Measurements from ENCODE around the gene ENTREP1. TPM values are rescaled to one million over a fixed set of nuclear protein-coding genes. Genes with fewer than 3 reads are reported as not detected.

Gene ENTREP1
- total RNA-seq, 1 donor from 2014 or later, result 1.0 TPM

DNA sequence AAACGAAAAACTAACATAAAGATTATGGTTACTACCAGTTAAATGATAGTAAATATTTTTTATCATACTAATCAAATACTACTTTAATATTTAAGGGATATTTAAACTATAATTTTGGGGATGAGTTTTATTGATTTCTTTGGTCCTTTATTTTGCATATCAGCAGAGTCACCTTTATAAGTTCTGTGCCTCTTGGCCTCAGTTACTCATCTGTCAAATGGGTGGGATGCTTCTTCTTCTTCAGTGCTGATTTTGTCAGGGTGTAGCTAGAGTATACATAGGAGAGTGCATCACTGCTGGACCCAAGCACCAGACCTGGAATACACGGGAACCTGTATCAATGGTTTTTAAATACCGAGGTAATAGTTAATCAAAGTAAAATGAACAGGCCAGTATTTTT, 5.6 kb downstream of the ENTREP1 start:
- Mint-ChIP-seq H3K27me3 (ENCODE audit: unreplicated experiment) (peaks cover 5% of the 10 kb centered on the region), H3K27ac (ENCODE audit: unreplicated experiment) (no peak overlapping the region), H3K4me3 (ENCODE audit: unreplicated experiment) (no peak overlapping the region), H3K4me1 (ENCODE audit: low read depth, unreplicated experiment) (no peaks in the 10 kb centered on the region), H3K9me3 (ENCODE audit: unreplicated experiment) (peaks cover 3% of the 10 kb centered on the region), H3K36me3 (ENCODE audit: unreplicated experiment) (no peaks in the 10 kb centered on the region)
- TF ChIP-seq, protein P1, sequence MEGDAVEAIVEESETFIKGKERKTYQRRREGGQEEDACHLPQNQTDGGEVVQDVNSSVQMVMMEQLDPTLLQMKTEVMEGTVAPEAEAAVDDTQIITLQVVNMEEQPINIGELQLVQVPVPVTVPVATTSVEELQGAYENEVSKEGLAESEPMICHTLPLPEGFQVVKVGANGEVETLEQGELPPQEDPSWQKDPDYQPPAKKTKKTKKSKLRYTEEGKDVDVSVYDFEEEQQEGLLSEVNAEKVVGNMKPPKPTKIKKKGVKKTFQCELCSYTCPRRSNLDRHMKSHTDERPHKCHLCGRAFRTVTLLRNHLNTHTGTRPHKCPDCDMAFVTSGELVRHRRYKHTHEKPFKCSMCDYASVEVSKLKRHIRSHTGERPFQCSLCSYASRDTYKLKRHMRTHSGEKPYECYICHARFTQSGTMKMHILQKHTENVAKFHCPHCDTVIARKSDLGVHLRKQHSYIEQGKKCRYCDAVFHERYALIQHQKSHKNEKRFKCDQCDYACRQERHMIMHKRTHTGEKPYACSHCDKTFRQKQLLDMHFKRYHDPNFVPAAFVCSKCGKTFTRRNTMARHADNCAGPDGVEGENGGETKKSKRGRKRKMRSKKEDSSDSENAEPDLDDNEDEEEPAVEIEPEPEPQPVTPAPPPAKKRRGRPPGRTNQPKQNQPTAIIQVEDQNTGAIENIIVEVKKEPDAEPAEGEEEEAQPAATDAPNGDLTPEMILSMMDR (IDR thresholded peaks at IDR 0.05; ENCODE audit: partially characterized antibody, unreplicated experiment), result no peak
- no peak for DNase-seq

DNA sequence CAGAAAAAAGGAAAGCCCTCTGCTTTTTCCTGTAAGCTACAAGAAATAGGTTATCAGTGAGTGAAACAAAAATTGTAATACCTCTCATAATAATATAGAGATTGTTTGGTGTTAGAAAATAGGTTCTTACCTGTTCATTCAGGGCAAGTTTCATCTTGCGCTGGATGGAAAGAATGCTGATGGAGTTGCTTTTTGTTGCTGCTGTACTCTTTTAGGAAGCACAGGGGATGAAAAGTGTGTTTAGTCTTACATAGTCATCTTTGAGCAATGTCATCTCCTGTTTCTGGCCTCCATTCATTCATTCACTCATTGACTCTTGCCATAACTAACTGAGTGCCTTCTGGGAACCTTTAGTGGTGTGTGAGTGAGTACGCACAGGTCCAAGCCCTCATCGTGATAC, 6.4 kb downstream of the ENTREP1 start:
- peaks cover 3% of the 10 kb centered on the region for H3K9me3 Mint-ChIP-seq (ENCODE audit: unreplicated experiment)
- H3K27me3 Mint-ChIP-seq (ENCODE audit: unreplicated experiment), result no peaks in the 10 kb centered on the region
- H3K27ac Mint-ChIP-seq (ENCODE audit: unreplicated experiment), result no peak overlapping the region
- H3K4me3 Mint-ChIP-seq (ENCODE audit: unreplicated experiment), result no peak overlapping the region
- no peak for DNase-seq
- no peaks in the 10 kb centered on the region for H3K4me1 Mint-ChIP-seq (ENCODE audit: low read depth, unreplicated experiment)
- TF ChIP-seq, protein P1 (IDR thresholded peaks at IDR 0.05; ENCODE audit: partially characterized antibody, unreplicated experiment), result no peak
- no peaks in the 10 kb centered on the region for H3K36me3 Mint-ChIP-seq (ENCODE audit: unreplicated experiment)

DNA sequence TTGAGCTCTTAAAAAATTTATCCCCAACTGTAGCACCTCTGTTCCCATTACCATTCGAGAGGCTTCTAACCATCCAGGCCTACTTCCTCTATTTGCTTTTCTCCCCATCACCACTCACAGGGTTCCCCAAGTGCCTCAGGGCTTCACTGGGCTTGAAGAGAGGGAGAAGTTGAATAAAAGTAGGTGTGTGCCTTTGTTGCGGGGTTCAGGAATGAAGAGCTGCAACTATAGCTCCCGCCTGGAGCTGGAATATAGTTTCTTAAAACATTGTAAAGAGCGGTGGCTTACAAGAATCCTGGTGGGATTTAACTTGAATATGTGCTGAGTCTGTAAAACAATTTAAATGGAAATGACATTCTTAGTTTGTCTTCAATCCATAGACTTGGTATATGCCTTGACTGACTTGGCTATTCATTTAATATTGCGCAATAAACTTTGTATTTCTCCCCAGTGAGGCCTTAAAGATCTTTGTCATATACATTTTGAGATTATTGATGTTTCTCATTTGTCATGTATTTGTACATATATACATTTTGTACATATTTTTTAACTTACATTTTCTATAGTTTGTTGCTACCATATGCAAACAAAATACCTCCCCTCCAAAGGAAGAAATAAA, 7.2 kb downstream of the ENTREP1 start:
- DNase-seq, result no peak
- TF ChIP-seq, protein P1 (IDR thresholded peaks at IDR 0.05; ENCODE audit: partially characterized antibody, unreplicated experiment), result no peak
- Mint-ChIP-seq H3K9me3 (ENCODE audit: unreplicated experiment) (peaks cover 3% of the 10 kb centered on the region), H3K4me1 (ENCODE audit: low read depth, unreplicated experiment) (no peaks in the 10 kb centered on the region), H3K27ac (ENCODE audit: unreplicated experiment) (no peak overlapping the region), H3K27me3 (ENCODE audit: unreplicated experiment) (no peaks in the 10 kb centered on the region), H3K36me3 (ENCODE audit: unreplicated experiment) (no peaks in the 10 kb centered on the region), H3K4me3 (ENCODE audit: unreplicated experiment) (no peak overlapping the region)

DNA sequence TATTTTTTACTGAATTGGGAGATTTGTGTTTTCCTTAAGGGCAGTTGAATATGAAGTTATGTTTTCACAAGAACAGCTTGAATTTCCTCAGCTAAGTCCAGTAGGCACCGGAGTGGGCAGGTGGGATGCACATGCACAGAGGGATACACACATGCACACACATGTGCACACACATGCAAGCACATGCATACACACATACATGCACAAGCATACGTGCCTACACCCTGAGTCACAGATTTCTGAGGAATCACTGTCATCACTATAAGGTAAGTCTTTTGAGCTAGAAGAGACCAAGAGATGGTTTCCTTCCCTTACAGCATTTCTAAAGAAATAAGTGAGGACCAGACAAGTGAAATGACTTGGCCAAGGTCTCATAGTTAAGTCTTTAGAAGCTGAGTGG, 8.7 kb downstream of the ENTREP1 start:
- TF ChIP-seq, protein P1 (IDR thresholded peaks at IDR 0.05; ENCODE audit: partially characterized antibody, unreplicated experiment), result no peak
- no peaks in the 10 kb centered on the region for H3K36me3 Mint-ChIP-seq (ENCODE audit: unreplicated experiment)
- no peaks in the 10 kb centered on the region for H3K4me1 Mint-ChIP-seq (ENCODE audit: low read depth, unreplicated experiment)
- no peak overlapping the region for H3K27ac Mint-ChIP-seq (ENCODE audit: unreplicated experiment)
- no peak overlapping the region for H3K4me3 Mint-ChIP-seq (ENCODE audit: unreplicated experiment)
- peaks cover 3% of the 10 kb centered on the region for H3K9me3 Mint-ChIP-seq (ENCODE audit: unreplicated experiment)
- no peaks in the 10 kb centered on the region for H3K27me3 Mint-ChIP-seq (ENCODE audit: unreplicated experiment)
- no peak for DNase-seq

DNA sequence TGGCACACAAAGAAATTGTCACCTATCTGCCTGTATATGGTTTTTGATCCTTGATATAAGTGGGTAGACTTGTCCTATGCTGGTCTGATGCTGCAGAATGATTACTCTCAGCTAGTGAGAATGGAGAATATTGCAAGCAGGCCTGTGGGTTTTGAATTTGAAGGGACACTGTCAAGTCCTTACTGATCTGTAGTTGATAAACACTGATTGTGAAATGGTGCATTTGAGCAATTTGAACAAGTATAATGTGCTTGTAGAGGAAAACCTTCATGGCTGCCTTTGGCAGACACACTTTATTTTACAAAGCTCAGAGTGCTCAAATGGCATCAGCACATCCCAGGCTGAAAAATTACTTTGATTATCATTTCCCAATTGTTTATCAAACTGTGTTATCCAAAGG, 9.3 kb downstream of the ENTREP1 start:
- Mint-ChIP-seq H3K36me3 (ENCODE audit: unreplicated experiment) (no peaks in the 10 kb centered on the region), H3K4me1 (ENCODE audit: low read depth, unreplicated experiment) (no peaks in the 10 kb centered on the region), H3K27me3 (ENCODE audit: unreplicated experiment) (no peaks in the 10 kb centered on the region), H3K27ac (ENCODE audit: unreplicated experiment) (no peak overlapping the region), H3K4me3 (ENCODE audit: unreplicated experiment) (no peak overlapping the region), H3K9me3 (ENCODE audit: unreplicated experiment) (peaks cover 3% of the 10 kb centered on the region)
- no peak for DNase-seq
- TF ChIP-seq, protein P1 (IDR thresholded peaks at IDR 0.05; ENCODE audit: partially characterized antibody, unreplicated experiment), result no peak
